Astrocyte (in vitro differentiated cells and primary cell): Measurements from ENCODE around the gene PRSS21.

ENCODE experiments used
- CTCF ChIP-seq: IDR thresholded peaks from 2 replicates; pipeline ENCODE4 v1.5.1; 2011; ENCODE audit warnings: low read depth, mild to moderate bottlenecking, inconsistent platforms, low read length, moderate library complexity; ENCODE audit not compliant: insufficient read depth
- EZH2 ChIP-seq: IDR thresholded peaks from 2 replicates; pipeline ENCODE4 v1.6.1; 2012; ENCODE audit warnings: mild to moderate bottlenecking, low read length, inconsistent platforms; ENCODE audit not compliant: insufficient read depth

GRCh38 chr16:2786826-2787151, 30.2 kb upstream of the PRSS21 start:
- TF ChIP-seq CTCF (no peak), EZH2 (no peak)
